Testis (tissue), 3 donors: ENCODE data around the gene XRCC2. TPM values are rescaled to one million over a fixed set of nuclear protein-coding genes. Genes with fewer than 3 reads are reported as not detected.

ENCODE experiments used
- DNase-seq: peaks from one replicate; pipeline ENCODE4 v3.0.0-alpha.2; 2019
- H3K27ac ChIP-seq, 2 donors: fragments of 200-600 bp; sonication (generic); one replicate each; pipeline ENCODE4 v1.5.1; 2019
- H3K27me3 ChIP-seq: fragments of 200-600 bp; sonication (generic); one replicate; pipeline ENCODE4 v1.5.1; 2019
- H3K36me3 ChIP-seq: fragments of 200-600 bp; sonication (generic); one replicate; pipeline ENCODE4 v1.5.1; 2017; ENCODE audit warnings: low read depth; ENCODE audit errors: missing control alignments
- H3K4me1 ChIP-seq: fragments of 200-600 bp; sonication (generic); one replicate; pipeline ENCODE4 v1.5.1; 2019
- H3K4me3 ChIP-seq, 2 donors: fragments of 200-600 bp; sonication (generic); one replicate each; pipeline ENCODE4 v1.5.1; 2017 to 2019
- H3K9me3 ChIP-seq: fragments of 200-600 bp; sonication (generic); one replicate; pipeline ENCODE4 v1.5.1; 2017
- CTCF ChIP-seq, 3 experiments: fragments of 450-650 bp in 2 of 3; fragments of 200-600 bp in 1 of 3; sonication (generic) in 1 of 3; IDR thresholded peaks; one replicate each; pipeline ENCODE4 v1.5.1; 2016 to 2019; ENCODE audit warnings: antibody characterized with exemption in 3 of 3, mild to moderate bottlenecking in 2 of 3, moderate library complexity in 1 of 3
- POLR2A ChIP-seq: fragments of 450-650 bp; IDR thresholded peaks from one replicate; pipeline ENCODE4 v1.6.1; 2017; ENCODE audit warnings: antibody characterized with exemption, mild to moderate bottlenecking, moderate library complexity
- WGBS, 2 donors: methylation state at CpG; one replicate each; pipeline ENCODE4 v1.1.5; 2018; 5-methylcytosine and 5-hydroxymethylcytosine counted together
- intact Hi-C: fragments of 100-400 bp; cut with DNase I; formaldehyde crosslinking; loops from one replicate; pipeline ENCODE4 v1.15.1; 2023; ENCODE audit warnings: low total_unique reads
- polyA plus RNA-seq: library from polyadenylated mRNA; stranded (reverse); fragments of 350-450 nt; fragmentation: Illumina TruSeq; extraction: RNeasy Lipid Tissue Mini Kit (QIAGEN cat#74804); gene quantifications from one replicate; pipeline ENCODE4 v1.2.3, GENCODE V29; 2014; ENCODE audit warnings: low read depth, low replicate concordance; ENCODE audit not compliant: insufficient read depth
- small RNA-seq, 2 donors: library from RNA; depleted of rRNA; stranded (forward); fragments of <200 nt; gene quantifications; one replicate each; pipeline ENCODE3, GENCODE V24; 2016
- total RNA-seq, 2 donors: library from RNA; depleted of rRNA; stranded (reverse); fragments of >200 nt; gene quantifications; one replicate each; pipeline ENCODE4 v1.2.3, GENCODE V29; 2016

XRCC2 gene
- total and polyA plus RNA-seq, 3 donors from 2014 or later: 3.4 to 9.6 (median 5.7) TPM

GRCh38 chr7:152600266-152600665 lies 75.7 kb downstream of the XRCC2 start:
- no peak for DNase-seq
- Histone ChIP-seq H3K27ac (no peak overlapping the region), H3K4me1 (peaks cover 10% of the 10 kb centered on the region), H3K36me3 (no peaks in the 10 kb centered on the region), H3K9me3 (no peaks in the 10 kb centered on the region), H3K27me3 (no peaks in the 10 kb centered on the region), H3K4me3 (no peak overlapping the region)
- intact Hi-C loops: no loop called here
- 94% methylated on average over 5 of the region's 5 CpGs for WGBS, 2 donors
- TF ChIP-seq POLR2A: no peak

- no peak for TF ChIP-seq POLR2A
- TF ChIP-seq CTCF (IDR thresholded peaks at IDR 0.05): no peak
- Histone ChIP-seq H3K36me3 (no peaks in the 10 kb centered on the region), H3K27ac (no peak overlapping the region), H3K9me3 (no peaks in the 10 kb centered on the region), H3K27me3 (no peaks in the 10 kb centered on the region), H3K4me1 (peaks cover 10% of the 10 kb centered on the region), H3K4me3 (no peak overlapping the region)
- intact Hi-C loops: no loop called here
- 51 to 61% methylated on average over 8 of the region's 8 CpGs for WGBS, 2 donors
- DNase-seq: no peak
These were observed 78.4 kb downstream of the XRCC2 start for GRCh38 chr7:152597507-152597906.

- TF ChIP-seq CTCF (IDR thresholded peaks at IDR 0.05) (no peak), POLR2A (no peak)
- 83 to 93% methylated on average over 2 of the region's 2 CpGs for WGBS, 2 donors
These were observed 79.1 kb downstream of the XRCC2 start for GRCh38 chr7:152596824-152597223.

More at GRCh38 chr7:152596824-152597223, 79.1 kb downstream of the XRCC2 start:
- no peak overlapping the region for H3K4me3 ChIP-seq
- no peaks in the 10 kb centered on the region for H3K36me3 ChIP-seq
- no peak overlapping the region for H3K27ac ChIP-seq
- H3K4me1 ChIP-seq: peaks cover 10% of the 10 kb centered on the region
- H3K9me3 ChIP-seq: no peaks in the 10 kb centered on the region
- no peak for DNase-seq
- intact Hi-C loops: no loop called here
- no peaks in the 10 kb centered on the region for H3K27me3 ChIP-seq

Small RNAs within 50 kb of the gene (small RNA-seq; reads per million reads assigned to genes)
- gene RF00568: 0 reads per million in 2 donors

Other genes starting within 250 kb of the XRCC2 start
- gene KMT2C, start 240.1 kb downstream of the XRCC2 start, total RNA-seq: 100 to 1,000 TPM; 154 to 167 TPM
- 32.8 TPM for gene KMT2C, start 240.1 kb downstream of the XRCC2 start, polyA plus RNA-seq
- 10 to 100 TPM; 20.6 to 30.2 TPM for gene ACTR3B, start 83.6 kb upstream of the XRCC2 start, total RNA-seq
- gene ACTR3B, start 83.6 kb upstream of the XRCC2 start, polyA plus RNA-seq: 25.7 TPM